ENCODE results near the gene EIF4H. TPM values are rescaled to one million over a fixed set of nuclear protein-coding genes. Genes with fewer than 3 reads are reported as not detected.

EIF4H gene
- total RNA-seq, 1 donor from 2014 or later = 209 TPM

DNA sequence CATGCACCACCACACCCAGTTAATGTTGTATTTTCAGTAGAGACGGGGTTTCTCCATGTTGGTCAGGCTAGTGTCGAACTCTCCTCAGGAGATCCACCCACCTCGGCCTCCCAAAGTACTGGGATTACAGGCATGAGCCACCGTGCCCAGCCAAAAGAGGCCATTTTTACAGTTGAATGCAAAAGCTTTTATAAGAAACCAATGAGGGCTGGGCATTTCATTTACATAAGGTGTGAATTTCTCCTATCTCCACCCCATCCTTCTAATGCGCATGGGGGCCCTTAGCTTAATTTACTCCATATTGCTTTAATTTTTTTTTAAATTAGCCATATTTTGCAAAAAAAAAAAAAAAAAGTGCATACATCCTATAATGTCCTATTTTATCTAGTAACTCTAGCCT lies 25.1 kb upstream of the EIF4H start:
- Mint-ChIP-seq H3K36me3 (ENCODE audit: low read depth) (no peaks in the 10 kb centered on the region), H3K4me3 (ENCODE audit: unreplicated experiment) (no peak overlapping the region), H3K9me3 (ENCODE audit: low read depth) (no peaks in the 10 kb centered on the region), H3K27me3 (ENCODE audit: low read depth) (no peaks in the 10 kb centered on the region), H3K4me1 (ENCODE audit: low read depth) (no peaks in the 10 kb centered on the region), H3K27ac (ENCODE audit: unreplicated experiment) (no peak overlapping the region)
- DNase-seq (ENCODE audit: low spot score) = no peak
- no peak for TF ChIP-seq CTCF (IDR thresholded peaks at IDR 0.05)

DNA sequence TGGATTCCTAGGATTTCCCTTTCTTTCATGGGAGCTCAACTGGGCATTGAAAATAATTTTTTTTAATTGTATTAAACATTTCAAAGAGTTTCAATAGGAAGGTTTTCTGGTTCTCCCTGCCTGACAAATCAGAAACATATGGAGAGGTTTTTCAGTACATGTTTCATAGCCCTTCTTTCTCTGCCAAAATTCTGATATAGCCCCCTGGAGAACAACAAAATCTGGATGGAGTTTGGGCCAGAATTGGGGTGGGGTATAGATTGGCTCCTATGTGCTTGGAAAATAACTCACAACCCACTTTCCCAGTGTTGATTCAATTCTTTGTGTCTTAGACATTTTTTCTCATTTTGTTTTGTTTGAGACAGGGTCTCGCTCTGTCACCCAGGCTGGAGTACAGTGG lies 24.6 kb upstream of the EIF4H start:
- TF ChIP-seq CTCF (IDR thresholded peaks at IDR 0.05) = no peak
- Mint-ChIP-seq H3K4me1 (ENCODE audit: low read depth) (no peaks in the 10 kb centered on the region), H3K4me3 (ENCODE audit: unreplicated experiment) (no peak overlapping the region), H3K27me3 (ENCODE audit: low read depth) (no peaks in the 10 kb centered on the region), H3K27ac (ENCODE audit: unreplicated experiment) (no peak overlapping the region), H3K9me3 (ENCODE audit: low read depth) (no peaks in the 10 kb centered on the region), H3K36me3 (ENCODE audit: low read depth) (no peaks in the 10 kb centered on the region)
- no peak for DNase-seq (ENCODE audit: low spot score)

DNA sequence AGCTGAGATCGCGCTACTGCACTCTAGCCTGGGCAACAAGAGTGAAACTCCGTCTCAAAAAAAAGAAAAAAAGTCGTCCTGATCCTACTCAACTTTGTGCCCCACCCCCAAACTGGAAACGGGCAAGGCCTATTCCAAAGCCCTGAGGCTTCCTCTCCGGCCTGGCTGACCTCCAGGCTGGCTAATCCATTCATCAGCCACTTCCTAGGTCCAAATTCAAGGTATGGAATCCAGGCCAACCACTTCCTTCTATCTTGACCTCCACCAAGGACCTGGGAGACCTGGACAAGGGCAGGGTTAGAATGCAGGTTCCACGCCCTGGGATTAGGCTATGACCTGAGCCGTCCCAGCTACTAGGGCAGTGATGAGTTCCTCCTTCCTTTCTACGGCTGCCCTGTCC lies 20.4 kb upstream of the EIF4H start:
- no peak for DNase-seq (ENCODE audit: low spot score)
- Mint-ChIP-seq H3K9me3 (ENCODE audit: low read depth) (no peaks in the 10 kb centered on the region), H3K27ac (ENCODE audit: unreplicated experiment) (no peak overlapping the region), H3K4me3 (ENCODE audit: unreplicated experiment) (no peak overlapping the region), H3K36me3 (ENCODE audit: low read depth) (no peaks in the 10 kb centered on the region), H3K4me1 (ENCODE audit: low read depth) (no peaks in the 10 kb centered on the region), H3K27me3 (ENCODE audit: low read depth) (no peaks in the 10 kb centered on the region)
- no peak for TF ChIP-seq CTCF (IDR thresholded peaks at IDR 0.05)

DNA sequence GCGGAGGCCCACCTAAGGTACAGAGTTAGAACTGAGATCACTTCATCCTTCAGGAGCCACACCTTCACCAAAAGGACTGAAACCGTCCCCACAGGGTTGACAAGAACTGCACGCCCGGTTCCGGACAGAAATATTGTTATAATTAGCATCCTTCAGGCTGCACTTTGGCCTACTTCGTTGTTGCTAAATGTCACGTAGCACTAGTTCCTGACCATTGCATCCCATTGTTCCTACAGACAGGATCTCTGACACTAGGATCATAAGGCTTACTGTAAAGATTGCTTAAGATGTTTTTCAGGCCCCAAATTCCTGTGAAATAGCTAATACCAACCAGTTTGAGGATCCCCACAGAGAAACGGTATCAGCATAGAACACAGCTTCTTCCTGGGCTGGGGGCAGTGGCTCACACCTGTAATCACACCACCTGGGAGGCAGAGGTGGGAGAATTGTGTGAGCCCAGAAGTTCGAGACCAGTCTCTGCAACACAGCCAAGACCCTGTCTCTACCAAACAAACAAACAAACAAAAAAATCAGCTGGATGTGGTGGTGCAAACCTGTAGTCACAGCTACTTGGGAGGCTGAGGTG lies 18.3 kb upstream of the EIF4H start:
- Mint-ChIP-seq H3K27ac (ENCODE audit: unreplicated experiment) (no peak overlapping the region), H3K4me1 (ENCODE audit: low read depth) (no peaks in the 10 kb centered on the region)

DNA sequence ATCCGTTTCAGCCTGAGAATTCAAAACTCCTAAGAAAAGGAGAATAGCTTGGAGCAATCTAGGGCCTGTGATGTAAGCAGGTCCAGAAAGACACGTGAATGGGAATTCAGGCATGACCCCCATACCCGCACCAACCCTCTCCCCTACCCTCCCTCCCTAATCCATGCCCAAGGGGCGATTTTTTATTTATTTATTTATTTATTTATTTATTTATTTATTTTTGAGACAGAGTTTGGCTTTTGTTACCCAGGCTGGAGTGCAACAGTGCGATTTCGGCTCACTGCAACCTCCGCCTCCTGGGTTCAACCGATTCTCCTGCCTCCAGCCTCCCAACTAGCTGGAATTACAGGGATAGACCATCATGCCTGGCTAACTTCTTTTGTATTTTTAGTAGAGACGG lies 16.6 kb upstream of the EIF4H start:
- no peak for TF ChIP-seq CTCF (IDR thresholded peaks at IDR 0.05)
- no peaks in the 10 kb centered on the region for H3K9me3 Mint-ChIP-seq (ENCODE audit: low read depth)
- no peak for DNase-seq (ENCODE audit: low spot score)
- H3K4me3 Mint-ChIP-seq (ENCODE audit: unreplicated experiment) = no peak overlapping the region
- no peaks in the 10 kb centered on the region for H3K27me3 Mint-ChIP-seq (ENCODE audit: low read depth)
- H3K27ac Mint-ChIP-seq (ENCODE audit: unreplicated experiment) = no peak overlapping the region
- no peaks in the 10 kb centered on the region for H3K4me1 Mint-ChIP-seq (ENCODE audit: low read depth)
- no peaks in the 10 kb centered on the region for H3K36me3 Mint-ChIP-seq (ENCODE audit: low read depth)

More for the DNA sequence above, 18.3 kb upstream of the EIF4H start:
- Mint-ChIP-seq H3K4me3 (ENCODE audit: unreplicated experiment) (no peak overlapping the region), H3K27me3 (ENCODE audit: low read depth) (no peaks in the 10 kb centered on the region), H3K36me3 (ENCODE audit: low read depth) (no peaks in the 10 kb centered on the region), H3K9me3 (ENCODE audit: low read depth) (no peaks in the 10 kb centered on the region)
- no peak for TF ChIP-seq CTCF (IDR thresholded peaks at IDR 0.05)
- no peak for DNase-seq (ENCODE audit: low spot score)
